GM19372 (cell line): ENCODE data around the gene RPRD2.
A peak's percentile ranks its signal among the peaks of the same experiment; 100 is the strongest.

Experiments
- ATAC-seq: cut with Tn5 transposase; IDR thresholded peaks from one replicate; pipeline ENCODE4 v1.9.1; 2021; ENCODE audit warnings: mild to moderate bottlenecking, low read depth, moderate library complexity; ENCODE audit not compliant: unreplicated experiment

The RPRD2 gene

DNA sequence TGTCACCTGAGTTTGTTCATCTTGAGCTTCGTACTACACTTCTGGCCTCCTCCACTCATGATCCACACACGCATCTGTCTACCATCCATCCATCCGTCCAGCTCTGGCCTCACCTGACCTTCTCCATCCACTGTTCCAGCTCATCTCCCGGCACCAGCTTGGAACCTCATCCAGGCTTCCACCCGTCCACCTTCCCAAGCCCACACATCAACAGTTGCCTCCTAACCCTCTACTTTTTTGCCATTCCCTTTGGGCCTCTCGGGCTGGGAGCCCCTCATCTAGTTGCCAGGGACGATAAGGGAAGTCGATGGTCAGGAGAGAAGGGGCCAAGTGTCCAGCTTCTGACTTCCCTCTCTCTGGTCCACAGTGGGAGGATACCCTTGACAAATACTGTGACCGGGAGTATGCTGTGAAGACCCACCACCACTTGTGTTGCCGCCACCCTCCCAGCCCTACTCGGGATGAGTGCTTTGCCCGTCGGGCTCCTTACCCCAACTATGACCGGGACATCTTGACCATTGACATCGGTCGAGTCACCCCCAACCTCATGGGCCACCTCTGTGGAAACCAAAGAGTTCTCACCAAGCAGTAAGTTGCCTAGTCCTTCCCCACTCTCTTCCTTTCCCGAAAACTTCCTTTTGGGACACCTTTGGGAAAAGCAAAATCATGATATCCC, 148.2 kb downstream of the RPRD2 start:
- no peak for ATAC-seq

DNA sequence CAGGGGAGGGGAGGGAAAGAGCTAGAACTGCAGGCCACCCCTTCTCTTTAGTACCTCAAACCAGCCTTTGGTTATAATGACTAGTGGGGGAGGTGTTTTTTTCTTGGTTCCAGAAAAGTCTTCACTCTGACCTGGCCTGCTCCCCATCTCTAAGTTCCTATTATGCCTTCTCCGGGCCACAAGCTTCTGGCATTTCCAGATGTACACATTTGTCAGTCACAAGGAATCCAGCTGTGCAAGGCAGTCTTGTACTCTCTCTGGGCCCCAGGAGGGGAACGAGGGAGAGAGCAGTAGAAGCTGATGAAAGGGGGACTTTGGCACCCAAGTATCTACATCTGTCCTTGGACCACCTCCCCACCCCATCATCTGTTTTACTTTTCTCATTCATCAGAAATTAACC, 148.9 kb downstream of the RPRD2 start:
- no peak for ATAC-seq

DNA sequence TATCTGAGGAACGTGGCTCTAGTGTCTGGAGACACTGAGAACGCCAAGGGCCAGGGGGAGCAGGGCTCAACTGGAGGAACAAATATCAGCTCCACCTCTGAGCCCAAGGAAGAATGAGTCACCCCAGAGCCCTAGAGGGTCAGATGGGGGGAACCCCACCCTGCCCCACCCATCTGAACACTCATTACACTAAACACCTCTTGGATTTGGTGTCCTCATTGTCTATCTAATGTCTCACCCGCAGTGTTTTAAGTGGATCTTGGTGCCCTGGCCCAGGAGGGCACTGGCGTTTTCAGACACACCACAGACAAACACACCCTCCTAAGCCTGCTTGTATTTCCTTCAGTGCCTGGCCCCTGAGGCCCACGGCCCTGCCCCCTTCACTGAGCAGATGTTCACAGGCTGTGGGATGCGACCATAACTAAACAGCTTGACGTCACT, 149.4 kb downstream of the RPRD2 start:
- no peak for ATAC-seq

DNA sequence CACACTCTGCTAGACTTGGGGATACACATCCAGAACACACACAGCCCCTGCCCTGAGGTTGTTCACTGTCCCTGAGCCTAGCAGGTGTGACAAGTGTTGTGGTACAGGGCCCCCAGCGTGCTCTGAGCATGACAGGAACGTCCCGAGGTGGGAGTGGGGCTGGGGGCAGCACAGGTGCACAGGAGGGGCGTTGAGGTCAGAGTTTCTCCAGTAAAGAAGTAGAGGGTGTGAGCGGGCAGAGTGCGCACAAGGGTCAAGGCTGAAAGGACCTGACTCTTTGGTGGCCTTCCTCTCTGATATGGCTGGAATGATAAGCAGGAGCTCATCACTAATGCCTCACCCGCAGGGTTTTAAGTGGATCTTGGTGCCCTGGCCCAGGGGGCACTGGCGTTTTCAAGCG, 150.3 kb downstream of the RPRD2 start:
- no peak for ATAC-seq

DNA sequence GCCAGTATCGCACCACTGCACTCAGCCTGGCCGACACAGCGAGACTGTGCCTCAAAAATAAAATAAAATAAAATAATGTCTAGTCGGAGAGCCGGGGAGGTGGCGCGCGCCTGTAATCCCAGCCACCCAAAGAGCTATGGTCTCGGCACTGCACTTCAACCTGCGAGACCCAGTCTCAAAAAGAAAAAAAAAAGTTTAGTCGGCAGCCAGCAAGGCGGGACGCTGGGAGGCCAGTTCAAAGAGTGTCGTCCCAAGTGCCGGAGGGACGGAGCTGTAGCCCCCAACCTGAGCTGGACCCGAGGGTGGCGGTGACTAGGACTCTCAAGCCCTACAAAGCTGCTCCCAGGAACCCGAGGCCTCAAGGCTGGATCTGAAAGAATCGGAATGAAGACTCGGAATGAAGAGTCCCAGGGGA, 151.0 kb downstream of the RPRD2 start:
- ATAC-seq: no peak

DNA sequence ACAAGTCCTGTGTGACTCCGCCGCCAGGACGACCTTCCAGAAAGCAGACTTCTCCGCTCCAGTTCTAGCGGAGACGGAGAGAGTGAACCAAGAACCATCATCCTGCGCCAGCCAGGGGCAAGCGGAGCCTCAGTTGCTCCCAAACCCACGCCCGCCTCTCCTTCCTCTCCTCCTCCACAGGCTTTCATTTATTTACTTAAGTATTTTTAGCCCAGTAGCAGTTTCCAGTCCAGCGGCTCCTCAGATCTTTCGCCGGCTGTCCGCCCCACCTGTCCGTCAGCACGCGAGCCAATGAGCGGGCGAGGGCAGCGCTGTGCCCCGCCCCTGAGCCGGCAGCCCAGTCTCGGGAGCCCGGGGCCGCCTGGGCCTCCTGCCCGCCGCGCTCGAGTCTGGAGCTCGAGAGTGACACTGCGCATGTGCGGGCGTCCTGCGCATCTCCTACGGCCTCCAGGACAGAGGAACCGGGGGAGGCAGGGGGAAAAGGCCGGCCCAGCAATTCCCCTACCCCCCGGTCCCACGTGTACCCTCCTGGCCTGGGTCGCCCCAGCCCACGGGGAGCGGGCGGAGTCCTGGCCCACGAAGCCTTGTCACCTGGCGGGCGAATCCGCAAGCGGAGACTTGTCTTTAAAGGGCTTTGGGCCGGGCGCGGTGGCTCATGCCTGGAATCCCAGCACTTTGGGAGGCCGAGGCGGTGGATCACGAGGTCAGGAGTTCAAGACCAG, 151.5 kb downstream of the RPRD2 start, which contains the start of gene FALEC:
FALEC (plus strand) TSS at position 425 of the 722 bp plus-strand sequence.
- peak; percentile 98 for ATAC-seq

DNA sequence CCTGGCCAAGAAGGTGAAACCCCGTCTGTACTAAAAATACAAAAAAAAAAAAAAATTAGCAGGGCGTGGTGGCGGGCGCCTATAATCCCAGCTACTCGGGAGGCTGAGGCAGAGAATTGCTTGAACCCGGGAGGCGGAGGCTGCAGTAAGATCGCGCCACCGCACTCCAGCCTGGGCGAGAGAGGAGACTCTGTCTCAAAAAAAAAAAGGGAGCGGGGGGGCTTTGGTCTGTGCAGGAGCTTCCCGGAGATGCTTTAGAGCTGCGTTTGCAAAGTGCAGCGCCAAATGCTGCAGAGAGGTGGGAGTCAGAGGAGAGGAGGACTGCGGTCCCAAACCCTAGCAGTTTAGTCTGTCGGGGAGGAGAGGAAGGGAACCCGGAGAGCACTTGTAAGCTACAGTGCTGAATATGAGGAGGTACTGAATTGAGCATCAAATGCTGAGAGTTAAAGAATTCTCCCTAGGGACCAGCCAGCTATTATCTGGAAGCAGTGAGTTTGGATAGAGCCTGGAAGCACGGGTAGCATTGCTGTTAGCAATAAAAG, 152.2 kb downstream of the RPRD2 start:
- peak; percentile 8 for ATAC-seq

DNA sequence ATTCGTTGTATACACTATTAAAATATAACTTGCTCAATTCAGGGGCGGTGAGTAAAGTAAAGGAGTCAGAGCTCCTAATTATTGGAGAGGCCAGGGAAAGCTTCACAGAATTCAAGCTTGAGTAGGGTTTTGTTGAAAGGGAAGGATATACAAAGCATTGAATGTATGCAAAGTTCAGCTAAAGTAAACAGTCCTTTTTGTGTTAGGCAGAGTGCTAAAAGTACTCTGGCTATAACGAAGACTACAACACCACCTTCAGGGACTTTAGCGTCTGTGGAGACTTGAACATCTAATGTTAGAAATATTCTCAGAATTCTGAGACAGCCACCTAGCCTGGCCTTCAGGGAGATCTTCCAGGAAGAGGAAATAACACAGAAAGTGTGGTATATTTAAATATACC, 152.7 kb downstream of the RPRD2 start:
- no peak for ATAC-seq

DNA sequence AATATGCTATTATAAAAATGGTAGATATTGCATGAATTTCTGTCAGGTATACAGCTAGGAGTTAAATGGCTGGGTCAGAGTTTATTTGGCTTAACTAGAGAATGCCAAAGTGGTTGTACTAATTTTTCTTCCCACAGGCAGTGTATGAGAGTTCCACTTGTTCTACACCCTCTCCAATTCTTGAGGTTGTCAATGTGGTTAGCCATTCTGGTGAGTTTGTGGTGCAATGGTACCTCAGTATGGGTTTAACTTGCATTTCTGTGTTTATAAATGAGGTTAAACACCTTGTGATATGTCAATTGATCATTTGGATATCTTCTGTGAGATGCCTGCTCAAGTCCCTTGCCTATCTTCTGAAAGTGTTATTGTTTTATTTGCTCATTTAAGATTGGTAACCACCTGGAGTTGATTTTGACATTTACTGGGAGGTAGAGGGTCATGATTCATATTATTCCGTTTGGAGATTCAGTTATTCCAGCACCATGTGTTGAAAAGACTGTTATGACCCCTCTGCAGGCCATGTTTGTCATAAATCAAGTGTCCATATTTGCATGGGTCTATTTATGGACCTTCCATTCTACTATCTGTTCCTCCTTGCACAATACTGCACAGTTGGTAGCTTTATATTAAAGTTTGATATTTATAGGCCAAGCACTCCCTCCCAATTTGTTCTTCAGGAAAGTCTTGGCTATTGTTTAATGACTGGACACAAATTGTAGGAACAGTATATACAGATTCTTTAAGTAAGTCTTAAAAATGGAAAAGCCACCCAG, 157.4 kb downstream of the RPRD2 start:
- ATAC-seq: no peak

DNA sequence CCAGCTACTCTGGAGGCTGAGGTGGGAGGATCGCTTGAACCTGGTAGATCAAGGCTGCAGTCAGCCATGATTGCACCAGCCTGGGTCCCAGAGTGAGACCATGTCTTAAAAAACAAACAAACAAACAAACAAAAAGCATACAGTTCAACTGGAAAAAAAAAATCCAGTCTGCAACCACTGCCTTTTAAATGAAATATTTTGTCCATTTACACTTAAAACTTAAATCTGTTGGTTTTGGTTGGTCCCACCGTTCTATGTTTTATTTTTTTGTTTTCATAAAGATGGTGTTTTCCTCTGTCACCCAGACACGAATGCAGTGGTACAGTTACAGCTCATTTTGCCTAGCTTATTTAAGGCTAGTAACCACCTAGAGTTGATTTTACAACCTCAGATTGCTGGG, 161.4 kb downstream of the RPRD2 start:
- no peak for ATAC-seq
